ENCODE data around the gene RHBDD1. TPM values are rescaled to one million over a fixed set of nuclear protein-coding genes. Genes with fewer than 3 reads are reported as not detected.

RHBDD1 gene
- total RNA-seq, 1 donor from 2014 or later, result 27.7 TPM

GRCh38 chr2:226890286-226890685, 54.4 kb downstream of the RHBDD1 start:
- H3K27ac Mint-ChIP-seq (ENCODE audit: unreplicated experiment), result no peak overlapping the region
- no peak for DNase-seq (ENCODE audit: extremely low spot score, unreplicated experiment)
- H3K27me3 Mint-ChIP-seq (ENCODE audit: unreplicated experiment), result no peaks in the 10 kb centered on the region
- no peaks in the 10 kb centered on the region for H3K36me3 Mint-ChIP-seq (ENCODE audit: unreplicated experiment)
- TF ChIP-seq, protein P1, sequence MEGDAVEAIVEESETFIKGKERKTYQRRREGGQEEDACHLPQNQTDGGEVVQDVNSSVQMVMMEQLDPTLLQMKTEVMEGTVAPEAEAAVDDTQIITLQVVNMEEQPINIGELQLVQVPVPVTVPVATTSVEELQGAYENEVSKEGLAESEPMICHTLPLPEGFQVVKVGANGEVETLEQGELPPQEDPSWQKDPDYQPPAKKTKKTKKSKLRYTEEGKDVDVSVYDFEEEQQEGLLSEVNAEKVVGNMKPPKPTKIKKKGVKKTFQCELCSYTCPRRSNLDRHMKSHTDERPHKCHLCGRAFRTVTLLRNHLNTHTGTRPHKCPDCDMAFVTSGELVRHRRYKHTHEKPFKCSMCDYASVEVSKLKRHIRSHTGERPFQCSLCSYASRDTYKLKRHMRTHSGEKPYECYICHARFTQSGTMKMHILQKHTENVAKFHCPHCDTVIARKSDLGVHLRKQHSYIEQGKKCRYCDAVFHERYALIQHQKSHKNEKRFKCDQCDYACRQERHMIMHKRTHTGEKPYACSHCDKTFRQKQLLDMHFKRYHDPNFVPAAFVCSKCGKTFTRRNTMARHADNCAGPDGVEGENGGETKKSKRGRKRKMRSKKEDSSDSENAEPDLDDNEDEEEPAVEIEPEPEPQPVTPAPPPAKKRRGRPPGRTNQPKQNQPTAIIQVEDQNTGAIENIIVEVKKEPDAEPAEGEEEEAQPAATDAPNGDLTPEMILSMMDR (IDR thresholded peaks at IDR 0.05), result no peak
- peaks cover 50% of the 10 kb centered on the region for H3K4me1 Mint-ChIP-seq (ENCODE audit: unreplicated experiment)
- no peaks in the 10 kb centered on the region for H3K9me3 Mint-ChIP-seq (ENCODE audit: unreplicated experiment)
- H3K4me3 Mint-ChIP-seq (ENCODE audit: unreplicated experiment), result no peak overlapping the region

DNA sequence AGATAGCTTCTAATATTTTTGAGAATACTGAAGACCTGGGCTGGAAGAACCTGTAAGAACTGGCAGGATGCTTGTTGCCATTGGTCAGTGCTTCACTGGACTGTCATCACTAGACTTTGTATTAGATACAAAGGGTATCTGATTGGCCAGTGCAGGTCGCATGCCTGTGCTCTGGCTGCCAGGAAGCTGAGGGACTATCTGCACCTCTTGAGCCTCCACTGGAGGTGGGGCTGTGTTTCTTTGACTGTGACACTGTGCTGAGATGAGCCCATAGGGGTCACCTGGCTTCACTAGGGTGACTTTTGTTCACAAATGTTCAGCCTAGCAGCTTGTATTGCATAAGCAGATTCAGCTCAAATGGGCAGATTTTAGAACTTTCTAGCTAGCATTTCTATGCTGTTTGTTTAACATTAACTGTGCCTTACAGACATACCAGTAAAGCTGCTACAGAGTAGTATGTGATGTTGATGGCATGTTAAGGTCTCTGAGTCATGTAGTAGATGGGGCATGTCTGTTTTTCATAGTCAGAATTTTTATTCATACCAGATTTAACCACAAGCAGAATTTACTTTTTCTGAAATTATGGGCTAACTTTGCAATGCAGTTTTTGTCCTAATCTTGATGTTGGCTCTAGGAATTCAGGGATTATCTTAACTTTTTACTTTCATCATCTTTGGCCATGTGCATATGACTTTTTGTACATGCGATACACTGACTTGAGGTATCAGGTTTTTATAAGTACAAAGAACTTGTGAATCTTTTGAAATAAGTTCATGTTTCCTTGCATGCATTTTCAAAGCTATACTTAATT, 56.1 kb downstream of the RHBDD1 start:
- peaks cover under 1% of the 10 kb centered on the region for H3K9me3 Mint-ChIP-seq (ENCODE audit: unreplicated experiment)
- TF ChIP-seq, protein P1 (IDR thresholded peaks at IDR 0.05), result no peak
- no peak overlapping the region for H3K4me3 Mint-ChIP-seq (ENCODE audit: unreplicated experiment)
- no peaks in the 10 kb centered on the region for H3K27me3 Mint-ChIP-seq (ENCODE audit: unreplicated experiment)
- DNase-seq (ENCODE audit: extremely low spot score, unreplicated experiment), result no peak
- H3K36me3 Mint-ChIP-seq (ENCODE audit: unreplicated experiment), result peaks cover 5% of the 10 kb centered on the region
- H3K27ac Mint-ChIP-seq (ENCODE audit: unreplicated experiment), result peak overlapping the region; percentile 88
- H3K4me1 Mint-ChIP-seq (ENCODE audit: unreplicated experiment), result peaks cover 50% of the 10 kb centered on the region

DNA sequence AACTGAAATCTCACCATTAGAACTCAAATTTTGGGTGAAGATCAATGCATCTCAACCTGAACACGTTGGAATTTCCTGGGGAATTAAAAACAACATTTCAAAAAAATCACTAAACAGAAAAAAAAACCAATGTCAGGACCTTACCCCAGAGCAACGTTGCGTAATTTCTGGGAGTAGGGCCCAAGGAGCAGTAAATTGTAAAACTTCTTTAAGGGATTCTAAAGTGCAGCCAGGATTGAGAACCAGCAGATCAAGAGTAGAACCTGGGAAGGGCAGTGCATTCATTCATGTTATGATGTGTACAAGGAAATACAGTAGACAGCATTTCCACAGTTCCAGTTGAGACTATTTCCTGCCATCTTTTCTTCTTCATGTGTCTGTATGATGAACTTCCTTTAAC, 56.9 kb downstream of the RHBDD1 start:
- H3K4me1 Mint-ChIP-seq (ENCODE audit: unreplicated experiment), result peaks cover 44% of the 10 kb centered on the region
- H3K4me3 Mint-ChIP-seq (ENCODE audit: unreplicated experiment), result no peak overlapping the region
- peaks cover 8% of the 10 kb centered on the region for H3K36me3 Mint-ChIP-seq (ENCODE audit: unreplicated experiment)
- H3K27me3 Mint-ChIP-seq (ENCODE audit: unreplicated experiment), result no peaks in the 10 kb centered on the region
- peak overlapping the region; percentile 88 for H3K27ac Mint-ChIP-seq (ENCODE audit: unreplicated experiment)
- DNase-seq (ENCODE audit: extremely low spot score, unreplicated experiment), result no peak
- peaks cover 5% of the 10 kb centered on the region for H3K9me3 Mint-ChIP-seq (ENCODE audit: unreplicated experiment)
- TF ChIP-seq, protein P1 (IDR thresholded peaks at IDR 0.05), result no peak

GRCh38 chr2:226893216-226893615, 57.4 kb downstream of the RHBDD1 start:
- TF ChIP-seq, protein P1 (IDR thresholded peaks at IDR 0.05), result no peak
- no peak overlapping the region for H3K4me3 Mint-ChIP-seq (ENCODE audit: unreplicated experiment)
- no peak for DNase-seq (ENCODE audit: extremely low spot score, unreplicated experiment)
- no peaks in the 10 kb centered on the region for H3K27me3 Mint-ChIP-seq (ENCODE audit: unreplicated experiment)
- peak overlapping the region; percentile 88 for H3K27ac Mint-ChIP-seq (ENCODE audit: unreplicated experiment)
- H3K36me3 Mint-ChIP-seq (ENCODE audit: unreplicated experiment), result peaks cover 8% of the 10 kb centered on the region
- H3K4me1 Mint-ChIP-seq (ENCODE audit: unreplicated experiment), result peaks cover 39% of the 10 kb centered on the region
- H3K9me3 Mint-ChIP-seq (ENCODE audit: unreplicated experiment), result peaks cover 5% of the 10 kb centered on the region

- Mint-ChIP-seq H3K36me3 (ENCODE audit: unreplicated experiment) (peaks cover 14% of the 10 kb centered on the region), H3K27ac (ENCODE audit: unreplicated experiment) (no peak overlapping the region), H3K27me3 (ENCODE audit: unreplicated experiment) (no peaks in the 10 kb centered on the region), H3K9me3 (ENCODE audit: unreplicated experiment) (peaks cover 5% of the 10 kb centered on the region), H3K4me1 (ENCODE audit: unreplicated experiment) (peaks cover 30% of the 10 kb centered on the region), H3K4me3 (ENCODE audit: unreplicated experiment) (no peak overlapping the region)
- DNase-seq (ENCODE audit: extremely low spot score, unreplicated experiment), result no peak
- TF ChIP-seq, protein P1 (IDR thresholded peaks at IDR 0.05), result no peak
Measured at GRCh38 chr2:226894752-226895151, 58.9 kb downstream of the RHBDD1 start.

Data from osteocyte (in vitro differentiated cells).